Measurements from ENCODE around the gene MKRN2. TPM values are rescaled to one million over a fixed set of nuclear protein-coding genes. Genes with fewer than 3 reads are reported as not detected.

The MKRN2 gene
- total and polyA plus RNA-seq, 2 of the 8 experiments (the other 6 are each of a cell fraction or from before 2014, with no cell fraction given): 15.3 to 17.6 TPM

DNA sequence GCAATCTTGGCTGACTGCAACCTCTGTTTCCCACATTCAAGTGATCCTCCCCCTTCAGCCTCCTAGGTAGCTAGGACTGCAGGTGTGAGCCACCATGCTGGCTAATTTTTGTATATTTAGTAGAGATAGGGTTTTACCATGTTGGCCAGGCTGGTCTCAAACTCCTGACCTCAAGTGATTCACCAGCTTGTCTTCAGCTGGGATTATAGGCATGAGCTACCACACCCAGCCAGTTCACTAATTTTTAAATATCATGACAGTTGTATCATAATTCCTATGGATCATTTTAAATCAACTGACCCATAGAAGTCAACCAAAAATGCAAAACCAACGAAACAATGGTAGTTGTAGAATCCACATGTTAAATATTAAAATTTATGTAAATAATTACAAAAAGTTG is 71.9 kb downstream of the MKRN2 start:
- POLR2A ChIA-PET (ENCODE audit: partially characterized antibody): no interaction called here
- H3K36me3 ChIP-seq (ENCODE audit: control insufficient read depth in 2 of 4, insufficient read depth in 4 of 4, low read length in 3 of 4): no peaks in the 10 kb centered on the region
- 93% methylated on average over 1 of the region's 1 CpG; no CpG with 5 or more reads in 1 of the 2 experiments for WGBS, 2 experiments (ENCODE audit: extremely low coverage in 1 of 2, insufficient coverage in 1 of 2, insufficient read length in 1 of 2, insufficient replicate concordance in 2 of 2, low coverage in 1 of 2, low lambda C conversion rate in 2 of 2, missing lambda C conversion rate in 1 of 2)
- no peak overlapping the region for H3K4me3 ChIP-seq (ENCODE audit: extremely low read depth in 1 of 4, insufficient read depth in 2 of 4, low read depth in 3 of 4, low read length in 4 of 4)
- peaks cover 3% of the 10 kb centered on the region for H3K79me1 ChIP-seq (ENCODE audit: low read depth, low read length)
- FAIRE-seq: no peak
- CTCF ChIA-PET (ENCODE audit: partially characterized antibody): interaction anchor here (0.9 kb wide), 1 partner anchor 13 kb away, joined by 3 read pairs; no protein-coding TSS in a partner anchor
- H3K23ac ChIP-seq (ENCODE audit: insufficient read length): no peak overlapping the region
- no peak overlapping the region for H3K27ac ChIP-seq (ENCODE audit: low read depth, low read length)
- no peak overlapping the region for H3K4ac ChIP-seq (replicated peaks; ENCODE audit: insufficient read length, low read depth, low read length)
- peaks cover 7 to 97% of the 10 kb centered on the region in 2 experiments; a peak in 3 of 4 replicates for H3K79me2 ChIP-seq (ENCODE audit: control insufficient read depth in 1 of 2, insufficient read depth in 2 of 2, low read length in 2 of 2)
- H3K9ac ChIP-seq (replicated peaks in 1 of 4; ENCODE audit: extremely low read depth in 1 of 4, low read depth in 3 of 4, low read length in 3 of 4): no peak overlapping the region
- no peak overlapping the region for H2BK20ac ChIP-seq (ENCODE audit: low read length)
- no peak overlapping the region for H4K5ac ChIP-seq (ENCODE audit: insufficient read length, low read depth, low read length)
- no peak for DNase-seq (ENCODE audit: low read depth in 1 of 2, low spot score in 2 of 2)
- no peak overlapping the region for H3K56ac ChIP-seq (replicated peaks; ENCODE audit: insufficient read length, low read depth, low read length)
- H2BK12ac ChIP-seq (ENCODE audit: low read depth, low read length): no peak overlapping the region
- no peak overlapping the region for H3K18ac ChIP-seq (ENCODE audit: extremely low read depth, low read length)
- no peak overlapping the region for H4K91ac ChIP-seq (replicated peaks; ENCODE audit: insufficient read length, low read length)
- H2BK120ac ChIP-seq (replicated peaks; ENCODE audit: low read depth, low read length): no peak overlapping the region
- H2BK5ac ChIP-seq (ENCODE audit: low read depth, low read length): no peak overlapping the region
- H2AFZ ChIP-seq (ENCODE audit: low read length): no peak overlapping the region
- peaks cover 0 to 5% (median 0%) of the 10 kb centered on the region in 4 experiments; a peak in 3 of 7 replicates for H3K4me1 ChIP-seq (replicated peaks in 1 of 4; ENCODE audit: control insufficient read depth in 3 of 4, insufficient read depth in 4 of 4, low read length in 3 of 4)
- H2BK15ac ChIP-seq (ENCODE audit: low read length): no peak overlapping the region
- H3K14ac ChIP-seq (ENCODE audit: insufficient read length): no peak overlapping the region
- H3K9me3 ChIP-seq (ENCODE audit: insufficient read depth in 2 of 2, low read depth in 1 of 2, low read length in 1 of 2): no peaks in the 10 kb centered on the region
- H4K20me1 ChIP-seq (replicated peaks in 1 of 2; ENCODE audit: control insufficient read depth in 1 of 2, insufficient read depth in 2 of 2, low read length in 2 of 2): peaks cover 12 to 22% of the 10 kb centered on the region in 2 experiments
- no peak overlapping the region for H2AK5ac ChIP-seq (ENCODE audit: low read depth, low read length)
- no peak overlapping the region for H4K8ac ChIP-seq (ENCODE audit: extremely low read depth, insufficient read depth, low read length)
- H3K23me2 ChIP-seq (ENCODE audit: low read depth, low read length): no peaks in the 10 kb centered on the region
- no peak overlapping the region for H3K4me2 ChIP-seq (ENCODE audit: insufficient read depth in 1 of 2, low read depth in 2 of 2, low read length in 2 of 2)
- no peaks in the 10 kb centered on the region for H3K27me3 ChIP-seq (replicated peaks in 1 of 4; ENCODE audit: control insufficient read depth in 3 of 4, extremely low read depth in 1 of 4, insufficient read depth in 3 of 4, low read length in 3 of 4)
- TF ChIP-seq CBX5 (IDR thresholded peaks at IDR 0.05; ENCODE audit: low read depth, low read length): no peak
- no peak for TF ChIP-seq CBX8 (IDR thresholded peaks at IDR 0.05; ENCODE audit: borderline replicate concordance, low read depth, low read length)
- TF ChIP-seq SAP30 (IDR thresholded peaks at IDR 0.05; ENCODE audit: insufficient read depth, insufficient replicate concordance, low read length): no peak
- TF ChIP-seq HDAC2 (IDR thresholded peaks at IDR 0.05; ENCODE audit: borderline replicate concordance in 1 of 2, low read depth in 2 of 2, low read length in 2 of 2): no peak
- no peak for TF ChIP-seq BRCA1 (IDR thresholded peaks at IDR 0.05; ENCODE audit: low read depth, low read length)
- TF ChIP-seq, protein P1, sequence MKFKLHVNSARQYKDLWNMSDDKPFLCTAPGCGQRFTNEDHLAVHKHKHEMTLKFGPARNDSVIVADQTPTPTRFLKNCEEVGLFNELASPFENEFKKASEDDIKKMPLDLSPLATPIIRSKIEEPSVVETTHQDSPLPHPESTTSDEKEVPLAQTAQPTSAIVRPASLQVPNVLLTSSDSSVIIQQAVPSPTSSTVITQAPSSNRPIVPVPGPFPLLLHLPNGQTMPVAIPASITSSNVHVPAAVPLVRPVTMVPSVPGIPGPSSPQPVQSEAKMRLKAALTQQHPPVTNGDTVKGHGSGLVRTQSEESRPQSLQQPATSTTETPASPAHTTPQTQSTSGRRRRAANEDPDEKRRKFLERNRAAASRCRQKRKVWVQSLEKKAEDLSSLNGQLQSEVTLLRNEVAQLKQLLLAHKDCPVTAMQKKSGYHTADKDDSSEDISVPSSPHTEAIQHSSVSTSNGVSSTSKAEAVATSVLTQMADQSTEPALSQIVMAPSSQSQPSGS (IDR thresholded peaks at IDR 0.05; ENCODE audit: low read length): no peak
- TF ChIP-seq GTF2F1 (IDR thresholded peaks at IDR 0.05; ENCODE audit: borderline replicate concordance, low read depth, low read length): no peak
- TF ChIP-seq FOSL1 (IDR thresholded peaks at IDR 0.05; ENCODE audit: insufficient read depth, low read depth, low read length): no peak
- no peak for TF ChIP-seq EGR1 (IDR thresholded peaks at IDR 0.05; ENCODE audit: borderline replicate concordance, low read depth, low read length)
